Vagina (tissue), 2 donors: ENCODE data around the gene CTSD. TPM values are rescaled to one million over a fixed set of nuclear protein-coding genes. Genes with fewer than 3 reads are reported as not detected.

ENCODE experiments used
- DNase-seq, 2 donors: peaks; one replicate each; pipeline ENCODE4 v3.0.0-alpha.2; 2017; ENCODE audit errors: extremely low spot score in 2 of 2
- H3K27ac ChIP-seq: fragments of 200-600 bp; sonication (generic); one replicate; pipeline ENCODE4 v1.5.1; 2019
- H3K27me3 ChIP-seq: fragments of 200-600 bp; sonication (generic); one replicate; pipeline ENCODE4 v1.5.1; 2019
- H3K36me3 ChIP-seq, 2 donors: fragments of 200-600 bp; sonication (generic); one replicate each; pipeline ENCODE4 v1.5.1; 2017 to 2019
- H3K4me1 ChIP-seq: fragments of 200-600 bp; sonication (generic); one replicate; pipeline ENCODE4 v1.5.1; 2019
- H3K4me3 ChIP-seq, 2 donors: fragments of 200-600 bp; sonication (generic); 1 replicate in 1 of 2; 2 replicates in 1 of 2; pipeline ENCODE4 v1.5.1; 2016 to 2019
- H3K9me3 ChIP-seq: fragments of 200-600 bp; sonication (generic); one replicate; pipeline ENCODE4 v1.5.1; 2019
- POLR2A ChIP-seq, 2 donors: fragments of 450-650 bp; IDR thresholded peaks; one replicate each; pipeline ENCODE4 v1.6.1; 2017; ENCODE audit warnings: antibody characterized with exemption in 2 of 2, mild to moderate bottlenecking in 2 of 2, moderate library complexity in 2 of 2
- POLR2AphosphoS5 ChIP-seq, 2 donors: sonication (generic); formaldehyde crosslinking; IDR thresholded peaks; one replicate each; pipeline ENCODE4 v1.9.0; 2017; ENCODE audit warnings: antibody characterized with exemption in 2 of 2, mild to moderate bottlenecking in 2 of 2, low read depth in 1 of 2; ENCODE audit not compliant: insufficient read depth in 1 of 2
- intact Hi-C: fragments of 100-400 bp; cut with DNase I; formaldehyde crosslinking; loops from one replicate; pipeline ENCODE4 v1.15.1; 2023
- total RNA-seq: library from RNA; depleted of rRNA; stranded (reverse); fragments of >200 nt; gene quantifications from one replicate; pipeline ENCODE4 v1.2.3, GENCODE V29; 2016
- TF ChIP-seq, protein P1 (sequence below), 3 experiments: fragments of 450-650 bp in 2 of 3; fragments of 200-600 bp in 1 of 3; sonication (generic) in 1 of 3; IDR thresholded peaks; one replicate each; pipeline ENCODE4 v1.5.1; 2017 to 2019; ENCODE audit warnings: antibody characterized with exemption in 3 of 3, mild to moderate bottlenecking in 2 of 3, moderate library complexity in 2 of 3

CTSD gene
- total RNA-seq, 1 donor from 2014 or later = 508 TPM

DNA sequence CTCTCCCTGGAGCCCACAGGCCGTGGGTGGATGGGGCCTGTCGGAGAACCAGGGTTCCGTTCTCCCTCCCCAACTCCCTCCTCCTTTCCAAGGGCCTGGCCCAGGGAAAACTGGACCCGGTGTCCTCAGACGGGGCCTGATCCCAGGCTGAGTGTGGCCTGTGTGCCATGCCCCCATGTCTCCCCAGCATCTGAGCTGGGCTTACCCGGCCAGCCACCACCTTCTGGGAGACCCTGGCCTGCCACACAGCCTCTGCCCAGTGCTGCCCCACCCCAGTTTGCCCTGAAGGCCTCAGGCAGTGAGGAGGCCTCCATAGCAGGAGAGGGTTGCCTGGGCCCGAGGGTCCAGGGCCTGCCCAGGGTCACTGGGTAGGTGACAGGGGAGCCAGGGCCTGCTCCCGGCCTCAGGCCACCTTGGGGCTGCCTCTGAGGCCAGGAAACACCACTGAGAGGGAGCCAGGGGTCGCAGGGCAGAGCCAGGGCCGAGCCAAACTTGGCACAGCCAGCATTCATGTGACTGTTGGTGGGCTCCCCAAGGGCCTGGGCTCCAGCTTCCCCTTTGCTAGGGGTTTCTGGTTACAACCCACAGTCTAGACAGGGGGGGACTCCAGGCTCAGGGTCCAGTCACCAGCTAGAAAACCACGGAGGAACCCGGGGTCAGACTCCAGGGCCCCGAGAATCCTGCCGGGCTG, 12.7 kb downstream of the CTSD start:
- no peaks in the 10 kb centered on the region for H3K9me3 ChIP-seq
- TF ChIP-seq POLR2A (IDR thresholded peaks at IDR 0.05) (no peak), POLR2AphosphoS5 (IDR thresholded peaks at IDR 0.05; ENCODE audit: insufficient read depth in 1 of 2, low read depth in 1 of 2) (peak in 1 of 2 donors; percentile 14)
- TF ChIP-seq, protein P1, sequence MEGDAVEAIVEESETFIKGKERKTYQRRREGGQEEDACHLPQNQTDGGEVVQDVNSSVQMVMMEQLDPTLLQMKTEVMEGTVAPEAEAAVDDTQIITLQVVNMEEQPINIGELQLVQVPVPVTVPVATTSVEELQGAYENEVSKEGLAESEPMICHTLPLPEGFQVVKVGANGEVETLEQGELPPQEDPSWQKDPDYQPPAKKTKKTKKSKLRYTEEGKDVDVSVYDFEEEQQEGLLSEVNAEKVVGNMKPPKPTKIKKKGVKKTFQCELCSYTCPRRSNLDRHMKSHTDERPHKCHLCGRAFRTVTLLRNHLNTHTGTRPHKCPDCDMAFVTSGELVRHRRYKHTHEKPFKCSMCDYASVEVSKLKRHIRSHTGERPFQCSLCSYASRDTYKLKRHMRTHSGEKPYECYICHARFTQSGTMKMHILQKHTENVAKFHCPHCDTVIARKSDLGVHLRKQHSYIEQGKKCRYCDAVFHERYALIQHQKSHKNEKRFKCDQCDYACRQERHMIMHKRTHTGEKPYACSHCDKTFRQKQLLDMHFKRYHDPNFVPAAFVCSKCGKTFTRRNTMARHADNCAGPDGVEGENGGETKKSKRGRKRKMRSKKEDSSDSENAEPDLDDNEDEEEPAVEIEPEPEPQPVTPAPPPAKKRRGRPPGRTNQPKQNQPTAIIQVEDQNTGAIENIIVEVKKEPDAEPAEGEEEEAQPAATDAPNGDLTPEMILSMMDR (IDR thresholded peaks at IDR 0.05) = no peak
- peaks cover 63% of the 10 kb centered on the region for H3K4me1 ChIP-seq
- no peaks in the 10 kb centered on the region for H3K27me3 ChIP-seq
- no peak for DNase-seq
- H3K36me3 ChIP-seq = peaks cover 0 to 33% of the 10 kb centered on the region in 2 donors
- intact Hi-C loops = no loop called here
- H3K27ac ChIP-seq = peak overlapping the region; percentile 72
- H3K4me3 ChIP-seq = no peak overlapping the region

DNA sequence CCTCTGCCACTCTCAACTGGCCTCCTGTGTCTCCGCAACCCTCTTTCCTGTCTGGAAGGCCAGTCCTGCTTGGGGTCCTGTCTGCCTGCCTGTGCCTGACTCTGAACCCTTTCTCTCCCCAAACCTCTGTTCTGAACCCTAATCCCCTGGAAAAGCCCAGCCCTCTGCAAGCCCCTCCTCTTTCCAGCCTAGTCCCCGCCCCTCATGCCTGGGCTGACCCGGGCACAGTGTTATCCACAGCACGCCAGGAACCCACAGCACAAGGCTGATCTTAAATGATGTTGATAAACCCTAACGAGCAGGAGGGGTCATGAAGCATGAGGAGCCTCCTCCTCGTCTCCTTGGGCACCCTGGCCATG, 13.3 kb downstream of the CTSD start, which contains the start of gene IFITM10:
Gene IFITM10, minus strand, starts transcription at position 115 of the 359 bp plus-strand sequence. CDS start 153 bp downstream, outside the sequence.
- peaks cover 58% of the 10 kb centered on the region for H3K4me1 ChIP-seq
- DNase-seq = no peak
- H3K27ac ChIP-seq = peak within 1 kb of the TSS; percentile 72
- H3K4me3 ChIP-seq = peak within 1 kb of the TSS in 1 of 2 donors; percentile 47
- intact Hi-C loops = no loop called here
- H3K27me3 ChIP-seq = no peaks in the 10 kb centered on the region
- H3K9me3 ChIP-seq = no peaks in the 10 kb centered on the region
- TF ChIP-seq, protein P1 (IDR thresholded peaks at IDR 0.05) = no peak
- TF ChIP-seq POLR2A (IDR thresholded peaks at IDR 0.05) (no peak), POLR2AphosphoS5 (IDR thresholded peaks at IDR 0.05; ENCODE audit: insufficient read depth in 1 of 2, low read depth in 1 of 2) (no peak)
- H3K36me3 ChIP-seq = peaks cover 0 to 29% of the 10 kb centered on the region in 2 donors

DNA sequence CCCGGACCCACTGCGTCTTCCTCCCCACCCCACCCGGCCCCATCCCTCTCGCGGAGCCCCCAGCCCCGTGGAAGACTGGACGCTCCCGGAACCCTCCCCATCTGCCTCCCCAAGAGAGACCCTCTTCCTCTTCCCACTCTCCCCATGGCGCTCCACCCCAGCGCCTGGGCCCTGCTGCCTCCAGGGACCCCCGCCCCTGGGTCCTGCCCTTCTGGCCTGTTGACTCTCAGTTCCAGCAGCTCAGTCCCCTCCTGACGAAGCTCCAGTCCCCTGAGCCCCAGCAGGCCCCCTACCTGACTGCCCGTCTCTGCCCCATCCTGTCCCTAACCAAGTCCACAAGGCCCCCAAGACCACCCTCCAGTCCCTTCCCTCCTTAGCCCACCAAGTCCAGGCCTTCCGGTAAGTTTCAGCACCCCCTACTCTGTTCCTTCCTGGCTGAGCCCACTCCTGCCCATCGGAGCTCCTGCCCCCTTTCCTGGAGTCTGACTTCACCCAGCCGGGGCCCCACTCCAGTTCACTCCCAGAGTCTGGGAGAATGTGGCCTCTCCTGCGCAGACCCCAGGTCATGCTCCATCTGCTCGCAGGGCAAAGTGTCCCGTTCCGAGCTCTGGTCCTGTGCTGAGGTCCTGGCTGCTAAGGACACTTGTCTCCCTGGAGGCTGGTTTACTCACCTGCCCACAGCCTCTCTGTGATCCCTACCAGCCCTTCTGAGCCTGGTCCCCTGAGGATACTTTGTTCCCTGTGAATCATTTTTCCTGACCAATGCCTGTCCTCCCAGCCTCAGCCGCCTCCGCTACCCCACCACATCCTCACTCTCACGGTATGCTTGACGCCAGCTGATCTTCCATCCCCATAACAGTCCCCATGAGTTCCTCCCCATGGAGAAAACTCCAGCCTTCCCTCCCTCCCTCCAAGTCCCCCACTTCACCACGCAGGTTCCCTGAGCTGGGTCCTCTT, 14.1 kb downstream of the CTSD start:
- H3K27me3 ChIP-seq = no peaks in the 10 kb centered on the region
- intact Hi-C loops = no loop called here
- TF ChIP-seq POLR2A (IDR thresholded peaks at IDR 0.05) (no peak), POLR2AphosphoS5 (IDR thresholded peaks at IDR 0.05; ENCODE audit: insufficient read depth in 1 of 2, low read depth in 1 of 2) (no peak)
- TF ChIP-seq, protein P1 (IDR thresholded peaks at IDR 0.05) = no peak
- H3K36me3 ChIP-seq = peaks cover 0 to 21% of the 10 kb centered on the region in 2 donors
- no peak for DNase-seq
- H3K27ac ChIP-seq = peak overlapping the region; percentile 72
- peaks cover 50% of the 10 kb centered on the region for H3K4me1 ChIP-seq
- H3K9me3 ChIP-seq = no peaks in the 10 kb centered on the region
- H3K4me3 ChIP-seq = peak overlapping the region; percentile 37 to 47

DNA sequence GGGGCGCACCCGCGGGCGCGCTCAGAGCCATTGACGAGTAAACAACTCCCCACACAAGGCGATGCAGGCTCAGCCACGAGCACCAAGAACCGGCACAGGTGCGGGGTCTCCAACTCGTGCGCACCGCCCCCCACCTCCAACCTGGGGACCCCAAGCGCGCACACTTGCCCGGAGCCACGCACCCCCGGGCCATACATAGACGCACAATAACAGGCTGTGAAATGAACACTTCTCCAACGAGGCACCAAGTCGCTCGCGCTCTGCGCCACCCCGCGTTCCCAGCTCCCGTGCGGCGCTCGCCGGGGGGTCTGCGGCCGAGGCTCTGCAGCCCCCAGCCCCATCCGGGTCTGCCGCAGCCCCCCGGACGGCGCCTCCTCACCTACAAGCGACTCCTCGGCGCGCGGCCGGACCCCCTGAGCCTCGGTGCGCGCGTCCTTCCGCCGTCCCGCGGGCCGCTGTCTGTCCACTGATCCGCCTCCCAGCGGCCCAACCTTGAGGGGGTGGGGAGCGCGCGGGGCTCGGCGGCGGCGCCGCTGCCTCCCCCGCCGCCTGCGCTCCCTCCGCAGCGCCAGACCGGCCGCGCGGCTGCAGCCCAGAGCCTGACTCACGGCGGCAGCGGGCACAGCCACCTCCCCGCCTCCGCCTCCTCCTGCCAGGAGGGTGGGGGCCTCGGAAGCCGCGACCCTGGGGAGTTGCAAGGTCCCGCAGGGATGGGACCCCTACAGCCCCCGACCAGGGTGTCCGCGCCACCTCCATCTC, 14.9 kb downstream of the CTSD start:
- intact Hi-C loops = no loop called here
- Histone ChIP-seq H3K9me3 (no peaks in the 10 kb centered on the region), H3K36me3 (peaks cover 0 to 14% of the 10 kb centered on the region in 2 donors), H3K27ac (peak overlapping the region; percentile 72), H3K27me3 (no peaks in the 10 kb centered on the region), H3K4me1 (peaks cover 50% of the 10 kb centered on the region), H3K4me3 (peak overlapping the region; percentile 37 to 47)
- TF ChIP-seq, protein P1 (IDR thresholded peaks at IDR 0.05) = no peak
- TF ChIP-seq POLR2A (IDR thresholded peaks at IDR 0.05) (no peak), POLR2AphosphoS5 (IDR thresholded peaks at IDR 0.05; ENCODE audit: insufficient read depth in 1 of 2, low read depth in 1 of 2) (no peak)
- DNase-seq = no peak
